ENCODE data around the gene RNF113B.

- TF ChIP-seq CTCF (IDR thresholded peaks at IDR 0.05), result no peak
- no peak for TF ChIP-seq ZFX (IDR thresholded peaks at IDR 0.05; ENCODE audit: borderline replicate concordance)
Observed at GRCh38 chr13:98133946-98134345, 43.1 kb downstream of the RNF113B start.
